Caki2 (cell line): ENCODE results near the gene NOS1AP. TPM values are rescaled to one million over a fixed set of nuclear protein-coding genes. Genes with fewer than 3 reads are reported as not detected.

Experiments
- DNase-seq: peaks from one replicate; pipeline ENCODE4 v3.0.0-alpha.2; 2015; ENCODE audit warnings: low read depth
- in situ Hi-C: cut with HindIII; loops from 2 replicates; pipeline ENCODE4 v1.10.0; 2016; ENCODE audit warnings: low sequenced_read_pairs, low pct_unique_long_range_greater_than_20kb, mixed read lengths
- total RNA-seq: library from RNA; depleted of rRNA; stranded (reverse); fragments of >200 nt; shearing (Covaris generic); gene quantifications from 2 replicates; pipeline ENCODE4 v1.2.3, GENCODE V29; 2014; ENCODE audit warnings: low replicate concordance

Gene NOS1AP
- total RNA-seq, 1 experiment from 2014 or later = not detected

GRCh38 chr1:162220009-162220539 lies 150.6 kb downstream of the NOS1AP start:
- DNase-seq = no peak

DNA sequence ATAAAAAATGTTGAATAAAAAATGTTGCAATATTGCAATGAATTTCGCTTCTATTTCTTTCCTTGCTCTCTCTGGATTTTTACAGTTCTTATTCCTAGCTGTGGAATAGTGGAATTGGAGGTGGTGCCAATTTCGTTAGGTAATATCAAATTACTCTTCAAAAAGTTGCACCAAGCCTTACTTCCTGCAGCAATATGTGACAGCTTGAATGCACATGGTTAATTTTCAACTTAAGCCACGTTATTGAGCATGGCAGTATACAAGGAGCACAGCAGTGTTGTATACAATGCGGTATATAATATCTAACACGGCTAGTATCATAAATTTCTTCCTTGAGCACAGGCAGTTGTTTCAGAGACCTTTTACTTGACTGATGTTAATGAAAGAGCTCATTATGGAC lies 152.5 kb downstream of the NOS1AP start:
- DNase-seq = no peak
- in situ Hi-C loops = no loop called here

More at GRCh38 chr1:162220009-162220539, 150.6 kb downstream of the NOS1AP start:
- in situ Hi-C loops = no loop called here

- in situ Hi-C loops = no loop called here
- DNase-seq = no peak
Measured at GRCh38 chr1:162222730-162223129, 153.2 kb downstream of the NOS1AP start.

DNA sequence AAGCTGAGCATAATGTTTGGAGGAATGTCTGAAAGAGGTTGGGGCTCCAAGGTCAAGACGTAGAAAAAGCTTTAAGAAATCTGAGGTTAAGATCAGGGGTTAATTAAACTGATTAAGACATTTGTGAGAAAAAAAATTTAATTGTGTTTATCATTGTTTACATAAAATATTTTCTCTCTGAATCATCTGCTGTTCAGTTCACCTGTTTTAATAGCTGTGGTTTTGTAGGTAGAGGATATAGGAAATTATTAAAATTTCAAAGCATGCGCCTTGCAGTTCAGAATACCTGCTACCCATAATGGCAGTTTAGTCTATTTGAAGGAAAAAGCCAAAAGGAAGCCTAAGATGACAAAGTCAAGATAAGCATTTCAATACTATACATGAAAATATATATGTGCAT lies 154.0 kb downstream of the NOS1AP start:
- no peak for DNase-seq
- in situ Hi-C loops = no loop called here

DNA sequence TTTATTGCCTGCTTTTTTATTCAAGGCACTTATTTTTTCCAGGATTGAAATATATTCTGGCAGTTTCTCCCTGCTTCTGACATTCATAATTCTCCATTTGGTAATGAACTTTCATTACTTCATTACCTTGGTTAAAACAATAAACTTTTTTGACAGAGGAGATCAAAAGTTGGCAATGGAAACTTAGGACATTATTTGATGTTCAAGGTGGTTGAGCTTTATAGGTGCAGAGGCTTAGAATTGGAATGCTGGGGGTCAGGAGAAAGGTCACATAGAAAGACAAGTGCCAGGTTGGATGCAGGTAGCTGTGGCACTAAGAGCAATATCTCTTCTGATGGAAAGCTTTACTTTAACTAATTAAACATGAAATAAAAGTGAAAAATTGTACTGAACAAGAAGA lies 154.8 kb downstream of the NOS1AP start:
- no peak for DNase-seq
- in situ Hi-C loops = no loop called here

GRCh38 chr1:162228586-162228985 lies 159.1 kb downstream of the NOS1AP start:
- in situ Hi-C loops = no loop called here
- DNase-seq = no peak

GRCh38 chr1:162229549-162229948 lies 160.1 kb downstream of the NOS1AP start:
- in situ Hi-C loops = no loop called here
- DNase-seq = no peak

- in situ Hi-C loops = no loop called here
- DNase-seq = no peak
Measured at GRCh38 chr1:162230096-162230495, 160.6 kb downstream of the NOS1AP start.

GRCh38 chr1:162230517-162230916 lies 161.0 kb downstream of the NOS1AP start:
- no peak for DNase-seq
- in situ Hi-C loops = no loop called here

DNA sequence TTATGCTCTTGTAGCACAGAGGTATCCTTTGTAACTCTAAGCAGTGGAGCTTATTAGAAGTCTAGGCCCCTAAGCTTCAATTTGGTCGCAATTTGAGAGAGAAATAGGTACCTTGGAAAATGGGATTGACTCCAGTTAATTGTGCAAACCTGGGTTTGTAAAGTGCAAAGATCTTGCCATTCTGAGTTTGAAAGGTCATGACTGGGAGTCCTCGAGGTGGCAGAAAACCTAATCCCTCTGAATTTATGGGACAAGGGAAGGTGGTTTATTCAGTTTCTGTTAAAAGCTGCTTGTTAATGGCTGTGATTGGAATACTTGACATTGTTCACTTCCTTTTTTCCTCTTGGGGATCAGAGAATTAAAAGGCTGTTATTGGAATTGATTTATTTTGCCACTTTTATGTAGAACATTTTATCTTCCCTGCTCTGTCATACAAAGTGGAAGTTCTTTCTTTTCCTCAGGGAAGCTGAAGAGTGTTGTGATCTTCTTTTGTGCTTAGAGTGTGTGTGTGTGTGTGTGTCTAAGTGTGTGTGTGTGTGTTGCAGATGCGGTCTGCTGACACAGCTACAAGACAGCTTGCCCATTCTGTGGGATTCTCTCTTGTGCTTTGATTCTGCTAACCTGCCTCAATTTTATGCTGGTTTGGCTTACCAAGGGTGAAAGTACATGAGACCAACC lies 162.7 kb downstream of the NOS1AP start:
- no peak for DNase-seq
- in situ Hi-C loops = no loop called here

GRCh38 chr1:162233066-162233465 lies 163.6 kb downstream of the NOS1AP start:
- in situ Hi-C loops = no loop called here
- no peak for DNase-seq

- in situ Hi-C loops = no loop called here
- no peak for DNase-seq
Measured at GRCh38 chr1:162233937-162234336, 164.4 kb downstream of the NOS1AP start.

DNA sequence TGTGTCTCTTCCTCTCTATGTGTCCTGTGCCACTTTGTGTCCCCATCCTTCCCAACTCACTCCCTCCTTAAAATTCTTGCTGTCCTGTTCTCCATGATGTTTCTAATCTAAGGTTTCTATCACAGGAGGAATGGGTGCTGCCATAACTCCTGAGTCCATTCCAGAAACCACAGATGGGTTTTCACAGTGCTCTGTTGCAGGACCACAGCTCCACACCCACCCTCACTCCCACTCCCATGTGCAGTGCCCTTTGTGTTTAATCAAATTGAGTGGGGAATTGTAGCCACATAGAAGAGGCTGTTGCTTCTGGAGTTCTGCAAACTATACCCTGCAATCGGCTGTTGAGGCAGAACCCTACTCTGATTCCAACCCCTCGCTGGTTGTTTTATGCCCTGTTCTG lies 165.1 kb downstream of the NOS1AP start:
- in situ Hi-C loops = no loop called here
- no peak for DNase-seq

GRCh38 chr1:162235241-162235800 lies 165.8 kb downstream of the NOS1AP start:
- in situ Hi-C loops = no loop called here
- peak; percentile 37 for DNase-seq

- in situ Hi-C loops = no loop called here
- no peak for DNase-seq
Measured at GRCh38 chr1:162236201-162236600, 166.7 kb downstream of the NOS1AP start.

DNA sequence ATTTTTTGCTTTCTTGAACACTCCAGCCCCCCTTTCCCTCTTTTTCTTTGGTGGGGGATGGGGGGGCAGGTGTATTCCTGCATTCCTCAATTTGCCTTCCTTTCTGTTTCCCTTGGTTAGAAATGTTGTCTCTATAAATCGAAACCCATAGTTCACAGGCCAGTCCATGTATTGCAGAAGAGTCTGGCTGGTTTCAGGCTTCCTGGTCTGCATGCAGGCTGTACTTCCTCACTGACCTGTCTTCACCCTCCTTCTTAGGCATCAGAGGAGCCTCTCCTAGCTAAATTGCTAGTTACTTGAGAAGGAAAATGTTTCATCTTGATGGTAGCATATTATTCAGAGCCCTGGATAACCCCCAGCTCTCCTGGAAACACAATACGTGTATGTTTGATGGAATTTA lies 167.1 kb downstream of the NOS1AP start:
- in situ Hi-C loops = no loop called here
- DNase-seq = no peak

DNA sequence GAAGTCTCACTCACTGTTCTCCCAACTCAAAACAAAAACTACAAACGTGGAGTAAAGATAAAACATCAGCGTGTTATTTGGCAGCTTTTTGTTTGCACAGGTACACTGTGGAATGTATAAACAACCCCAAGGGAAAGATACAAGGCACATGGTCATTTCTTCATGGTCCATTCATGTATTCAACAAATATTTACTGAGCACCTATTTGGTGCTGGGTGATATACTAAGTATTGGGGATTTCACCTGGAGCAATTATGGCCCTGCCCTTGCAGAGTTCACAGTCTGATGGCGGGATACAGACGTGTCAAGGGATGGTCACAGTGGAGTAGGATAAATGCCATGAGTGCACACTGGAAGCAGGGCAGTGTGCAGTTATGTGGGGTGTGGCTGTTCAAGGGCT lies 171.1 kb downstream of the NOS1AP start:
- in situ Hi-C loops = no loop called here
- DNase-seq = no peak

GRCh38 chr1:162242804-162243203 lies 173.3 kb downstream of the NOS1AP start:
- no peak for DNase-seq
- in situ Hi-C loops = no loop called here

- in situ Hi-C loops = no loop called here
- DNase-seq = no peak
Measured at GRCh38 chr1:162248854-162249535, 179.5 kb downstream of the NOS1AP start.
